OCI-M2 (cell line): ENCODE measurements around the gene VWA1.
"Not testable (repeated sequence)": the region's sequence is repeated elsewhere in the genome, so short reads cannot be mapped to it uniquely, and the experiment has no call there.

Experiments used
- DNase-seq: peaks from one replicate; lab custom pipeline; 2025; ENCODE audit not compliant: unreplicated experiment; lab: John Stamatoyannopoulos, UW

The VWA1 gene

DNA sequence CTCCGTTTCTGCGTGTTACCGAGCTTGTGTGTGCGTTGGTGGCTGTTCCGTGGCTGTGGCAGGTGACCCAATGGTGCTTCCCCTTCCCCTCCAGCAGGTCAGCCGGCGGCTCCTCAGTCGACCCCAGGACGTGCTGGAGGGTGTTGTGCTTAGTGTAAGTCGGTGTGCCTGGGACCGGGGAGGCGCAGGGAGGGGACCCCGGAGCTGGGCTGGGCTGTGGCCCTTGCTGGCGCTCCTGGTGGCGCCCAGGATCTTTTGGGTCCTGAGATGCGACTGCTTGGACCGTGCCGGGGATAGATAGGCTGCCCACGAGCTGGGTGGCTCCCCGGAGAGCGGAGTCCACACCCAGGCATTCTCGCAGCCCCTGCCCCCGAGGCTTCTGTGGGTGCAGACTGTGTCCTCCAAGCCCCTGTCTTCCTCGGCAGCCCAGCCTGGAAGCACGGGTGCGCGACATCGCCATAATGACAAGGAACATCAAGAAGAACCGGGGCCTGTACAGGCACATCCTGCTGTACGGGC, 19.9 kb downstream of the VWA1 start:
- DNase-seq: no peak

DNA sequence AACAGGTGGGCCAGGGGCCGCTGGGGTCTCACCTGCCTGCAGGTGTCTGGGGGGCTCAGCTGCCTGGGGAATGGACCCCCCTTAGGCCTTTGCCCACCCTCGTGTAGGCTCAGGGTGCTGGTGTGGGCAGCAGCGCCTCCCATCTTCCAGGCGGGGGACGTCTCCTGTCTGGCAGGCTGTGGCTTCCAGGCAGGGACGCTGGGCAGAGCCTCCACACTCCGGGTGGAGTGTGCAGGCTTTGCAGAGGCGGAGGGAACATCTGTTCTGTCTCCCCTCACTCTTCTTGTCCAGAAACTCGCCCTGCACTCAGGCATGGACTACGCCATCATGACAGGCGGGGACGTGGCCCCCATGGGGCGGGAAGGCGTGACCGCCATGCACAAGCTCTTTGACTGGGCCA, 20.4 kb downstream of the VWA1 start:
- DNase-seq: not testable (repeated sequence)

DNA sequence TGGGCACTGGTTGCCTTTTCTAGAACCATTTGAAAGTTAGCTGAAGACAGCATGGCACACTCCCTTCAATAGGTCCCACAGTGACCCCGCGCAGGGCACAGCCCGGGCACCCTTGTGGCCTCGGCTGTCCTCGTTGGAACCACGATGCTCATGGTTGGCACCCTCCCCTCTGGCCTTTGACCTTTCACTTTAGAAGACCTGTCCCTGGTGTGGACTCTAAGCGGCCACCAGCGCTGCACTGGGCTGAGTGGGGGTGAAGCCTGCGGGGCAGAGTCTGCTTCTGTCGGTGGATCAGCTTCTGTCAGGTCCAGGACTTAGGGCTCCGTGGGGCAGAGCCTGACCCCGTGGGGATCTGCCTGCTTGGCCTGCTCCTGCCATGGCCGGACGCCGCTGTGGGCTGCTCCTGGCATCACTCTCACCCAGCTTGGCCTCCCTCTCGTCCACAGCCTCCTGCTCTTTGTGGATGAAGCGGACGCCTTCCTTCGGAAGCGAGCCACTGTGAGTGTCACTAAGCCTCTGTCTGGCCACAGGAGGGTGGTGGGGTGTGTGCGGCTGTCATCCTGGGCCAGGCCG, 21.3 kb downstream of the VWA1 start:
- not testable (repeated sequence) for DNase-seq

DNA sequence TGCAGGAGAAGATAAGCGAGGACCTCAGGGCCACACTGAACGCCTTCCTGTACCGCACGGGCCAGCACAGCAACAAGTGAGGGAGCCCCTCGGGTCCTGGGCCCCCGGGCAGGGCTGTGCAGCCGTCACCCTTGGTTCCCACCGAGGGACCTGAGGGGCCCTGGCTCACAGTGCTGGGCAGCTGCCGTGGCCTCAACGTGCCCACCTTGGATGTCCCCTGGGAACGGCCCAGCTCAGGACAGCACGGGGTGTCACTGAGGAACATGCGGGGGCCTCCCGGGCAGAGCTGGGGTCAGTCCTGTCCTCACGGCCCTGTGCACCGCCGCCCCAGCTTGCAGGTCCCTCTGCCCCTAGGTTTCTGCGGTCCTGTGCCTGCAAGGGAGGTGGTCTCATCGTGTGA, 23.7 kb downstream of the VWA1 start:
- DNase-seq: not testable (repeated sequence)

DNA sequence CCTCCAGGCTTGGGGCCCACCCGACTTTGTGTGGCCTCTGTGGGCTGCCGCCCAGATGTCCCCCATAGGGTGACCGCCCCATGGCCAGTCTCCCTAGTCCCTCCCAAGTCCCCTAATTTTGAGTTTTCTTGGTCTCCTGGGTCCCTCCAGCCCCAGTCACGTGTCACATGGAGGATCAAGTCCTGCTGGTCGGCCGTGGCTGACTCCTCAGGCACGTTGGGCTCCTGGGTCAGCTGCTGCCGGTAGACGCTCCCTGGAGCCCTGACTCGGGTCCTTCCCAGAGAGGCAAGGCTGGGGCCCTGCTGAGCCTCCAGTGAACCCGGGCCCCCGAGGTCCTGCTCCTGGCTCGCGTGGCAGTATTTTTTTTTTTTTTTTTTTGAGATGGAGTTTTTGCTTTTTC, 24.2 kb downstream of the VWA1 start:
- DNase-seq: not testable (repeated sequence)

DNA sequence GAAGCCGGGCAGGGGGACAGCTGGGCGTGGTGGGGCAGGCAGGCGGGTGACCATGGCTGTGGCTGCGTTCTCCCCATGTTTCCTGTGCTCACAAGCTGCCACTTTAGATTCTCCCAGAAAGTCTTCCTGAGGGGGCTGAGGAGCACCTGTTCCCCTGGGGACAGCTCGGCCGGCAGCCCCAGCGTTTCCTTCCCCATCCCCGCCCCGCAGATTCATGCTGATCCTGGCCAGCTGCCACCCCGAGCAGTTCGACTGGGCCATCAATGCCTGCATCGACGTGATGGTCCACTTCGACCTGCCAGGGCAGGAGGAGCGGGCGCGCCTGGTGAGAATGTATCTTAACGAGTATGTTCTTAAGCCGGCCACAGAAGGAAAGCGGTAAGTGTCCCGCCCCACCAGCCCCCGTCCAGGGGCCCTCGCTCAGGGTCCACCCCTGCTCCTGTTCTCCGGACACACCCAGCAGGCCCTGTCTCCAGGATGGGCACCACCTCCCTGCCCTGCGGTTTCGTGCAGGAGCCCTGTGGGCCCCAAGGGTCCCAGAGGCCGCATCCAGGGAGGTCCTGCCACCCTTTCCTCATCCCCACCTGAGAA, 25.1 kb downstream of the VWA1 start:
- DNase-seq: no peak

DNA sequence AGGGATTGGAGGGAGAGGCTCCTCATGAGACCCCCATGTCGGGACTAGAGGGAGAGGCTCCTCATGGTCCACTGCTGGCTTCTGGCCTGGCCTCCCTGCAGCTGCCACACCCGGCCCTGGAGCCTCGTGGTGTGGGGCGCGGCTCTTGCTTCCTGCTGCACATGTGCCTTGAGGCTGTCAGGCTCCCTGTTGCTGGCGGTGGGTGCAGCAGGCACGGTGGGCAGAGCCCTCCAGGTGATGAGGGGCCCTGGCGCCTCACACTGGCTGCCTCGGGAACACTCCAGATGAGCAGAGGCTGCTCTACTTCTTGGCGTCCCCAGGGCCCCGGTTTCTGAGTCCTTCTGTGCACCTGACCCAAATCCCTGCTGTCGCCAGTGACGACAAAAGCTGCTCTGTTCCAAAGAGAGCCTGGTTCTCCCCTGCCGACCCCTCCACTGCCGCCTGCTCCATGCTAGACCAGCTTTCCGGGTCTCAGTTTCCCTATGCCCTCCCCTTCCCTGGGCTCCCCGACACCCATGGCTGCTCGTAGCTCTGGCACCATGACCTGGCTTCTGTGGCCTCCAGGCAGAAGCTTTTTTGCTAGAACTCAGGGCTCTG, 26.3 kb downstream of the VWA1 start:
- DNase-seq: no peak

DNA sequence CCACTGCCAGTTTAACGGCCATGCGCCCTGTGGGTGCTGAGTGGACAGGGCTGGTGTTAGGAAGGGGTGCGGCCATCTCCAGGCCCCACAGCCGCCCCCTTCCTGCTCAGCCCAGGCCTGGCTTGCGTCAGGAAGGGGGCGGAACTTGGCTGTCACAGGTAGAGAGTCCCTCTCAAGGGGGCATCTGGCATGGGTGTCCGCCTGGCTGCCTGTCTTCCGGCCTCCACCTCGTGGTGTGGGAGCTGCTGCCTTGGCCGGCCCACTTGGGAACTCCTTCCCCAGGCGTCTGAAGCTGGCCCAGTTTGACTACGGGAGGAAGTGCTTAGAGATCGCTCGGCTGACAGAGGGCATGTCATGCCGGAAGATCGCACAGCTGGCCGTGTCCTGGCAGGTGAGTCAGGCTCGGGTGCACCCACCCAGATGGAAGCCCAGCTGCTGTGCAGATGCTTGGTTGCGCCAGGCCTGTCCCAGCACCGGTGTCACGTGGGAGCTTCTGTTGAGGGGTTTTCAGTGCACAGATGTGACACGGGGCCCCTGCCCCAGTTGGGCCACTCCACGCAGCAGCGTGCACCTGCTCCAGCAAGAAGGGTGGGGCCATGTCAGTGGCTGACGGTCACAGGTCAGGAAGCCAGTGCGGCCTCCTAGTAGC, 27.0 kb downstream of the VWA1 start:
- DNase-seq: no peak

DNA sequence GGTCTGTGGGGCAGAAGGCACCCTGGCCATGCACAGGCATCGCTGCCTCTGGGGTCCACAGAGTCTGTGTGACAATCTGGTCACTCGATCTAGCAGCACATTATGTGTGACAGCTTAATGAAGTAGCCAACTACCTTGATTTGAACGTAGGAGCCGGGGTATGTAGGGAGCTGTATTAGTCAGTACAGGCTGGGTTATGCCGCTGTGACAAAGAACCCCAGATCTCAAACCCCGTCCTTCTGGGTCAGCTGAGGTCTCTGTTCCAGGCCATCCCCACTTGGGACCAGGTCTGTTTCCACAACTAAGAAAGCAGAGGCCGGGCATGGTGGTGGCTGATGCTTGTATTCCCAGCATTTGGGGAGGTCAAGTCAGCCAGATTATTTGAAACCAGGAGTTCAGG, 27.8 kb downstream of the VWA1 start:
- DNase-seq: no peak

DNA sequence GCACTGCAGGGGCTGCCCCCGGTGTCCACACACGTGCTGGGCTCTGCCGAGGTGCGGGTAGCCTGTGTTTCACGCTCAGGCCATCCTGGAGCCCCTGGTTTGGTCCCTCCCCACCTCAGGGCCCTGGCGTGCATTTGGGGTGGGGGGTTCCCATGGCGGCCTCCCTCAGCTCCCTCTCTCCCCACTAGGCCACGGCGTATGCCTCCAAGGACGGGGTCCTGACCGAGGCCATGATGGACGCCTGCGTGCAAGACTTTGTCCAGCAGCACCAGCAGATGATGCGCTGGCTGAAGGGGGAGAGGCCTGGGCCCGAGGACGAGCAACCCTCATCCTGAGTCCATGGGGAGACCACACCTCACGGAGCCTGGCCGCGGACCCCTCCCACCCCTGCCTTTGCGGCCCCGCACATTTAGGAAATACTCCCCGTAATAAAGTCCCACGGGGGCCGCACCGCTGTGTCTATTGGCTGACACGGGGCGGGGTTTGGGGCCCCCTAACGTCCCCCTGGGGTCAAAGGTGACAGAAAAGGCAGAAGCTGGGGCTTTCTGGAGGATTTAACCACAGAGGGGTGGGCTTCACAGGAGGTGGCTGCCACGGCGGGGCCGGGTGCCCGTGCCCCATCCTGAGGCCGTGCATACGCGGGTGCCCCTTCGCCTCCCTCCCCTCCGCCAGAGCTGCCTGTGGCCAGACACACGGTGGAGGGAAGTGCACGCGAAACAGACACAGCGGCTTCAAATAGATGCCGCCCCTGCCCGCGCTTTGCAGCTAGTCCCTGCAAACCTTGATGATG, 32.9 kb downstream of the VWA1 start:
- not testable (repeated sequence) for DNase-seq

DNA sequence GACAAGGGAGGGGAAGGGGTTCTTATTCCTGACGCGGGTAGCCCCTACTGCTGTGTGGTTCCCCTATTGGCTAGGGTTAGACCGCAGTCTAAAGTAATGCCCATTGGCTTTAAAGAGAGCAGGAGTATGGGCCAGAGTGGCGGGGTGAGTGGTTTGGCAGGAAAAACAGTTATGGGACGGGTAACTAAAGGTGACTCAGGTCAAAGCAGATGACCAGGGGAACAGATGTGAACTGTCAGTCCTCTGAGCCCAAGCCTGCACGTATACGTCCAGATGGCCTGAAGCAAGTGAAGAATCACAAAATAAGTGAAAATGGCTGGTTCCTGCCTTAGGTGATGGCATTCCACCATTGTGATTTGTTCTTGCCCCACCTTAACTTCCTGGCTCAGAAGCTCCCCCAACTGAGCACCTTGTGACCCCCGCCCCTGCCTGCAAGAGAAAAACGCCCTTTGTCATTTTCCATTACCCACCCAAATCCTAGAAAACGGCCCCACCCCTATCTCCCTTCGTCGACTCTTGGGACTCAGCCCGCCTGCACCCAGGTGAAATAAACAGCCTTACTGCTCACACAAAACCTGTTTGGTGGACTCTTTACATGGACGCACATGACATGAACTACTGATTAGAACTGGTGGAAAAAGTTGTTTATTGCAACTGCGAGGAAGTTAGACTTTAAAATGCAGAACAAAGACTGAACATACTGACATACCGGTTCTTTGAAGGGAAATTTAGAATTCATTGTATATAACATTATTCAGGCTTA, 35.3 kb downstream of the VWA1 start:
- no peak for DNase-seq

DNA sequence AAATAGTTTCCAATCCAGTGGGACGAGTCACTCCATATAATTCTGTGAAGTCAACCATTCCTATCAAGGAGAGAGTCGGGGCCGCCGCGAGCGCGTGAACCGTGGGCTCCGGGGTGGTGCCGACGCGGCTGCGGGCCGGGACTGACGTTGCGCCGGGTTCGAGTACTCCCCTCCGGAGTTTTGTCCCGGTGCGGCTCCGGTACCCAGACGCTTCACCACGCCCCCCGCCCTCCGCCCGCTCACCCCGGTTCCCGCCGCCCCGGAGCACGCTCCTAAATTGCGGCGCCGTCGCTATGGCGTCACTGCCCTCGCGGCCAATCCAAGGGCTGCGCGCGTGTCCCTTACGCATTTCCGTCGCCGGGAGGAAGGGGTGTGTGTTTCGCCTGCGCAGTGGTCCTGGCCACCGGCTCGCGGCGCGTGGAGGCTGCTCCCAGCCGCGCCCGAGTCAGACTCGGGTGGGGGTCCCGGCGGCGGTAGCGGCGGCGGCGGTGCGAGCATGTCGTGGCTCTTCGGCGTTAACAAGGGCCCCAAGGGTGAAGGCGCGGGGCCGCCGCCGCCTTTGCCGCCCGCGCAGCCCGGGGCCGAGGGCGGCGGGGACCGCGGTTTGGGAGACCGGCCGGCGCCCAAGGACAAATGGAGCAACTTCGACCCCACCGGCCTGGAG, 36.0 kb downstream of the VWA1 start, which contains the start of gene ATAD3B:
Gene ATAD3B, plus strand, starts transcription at position 377 of the 664 bp plus-strand sequence. Its CDS starts 120 bp downstream, at position 497.
- DNase-seq: peak; percentile 48

DNA sequence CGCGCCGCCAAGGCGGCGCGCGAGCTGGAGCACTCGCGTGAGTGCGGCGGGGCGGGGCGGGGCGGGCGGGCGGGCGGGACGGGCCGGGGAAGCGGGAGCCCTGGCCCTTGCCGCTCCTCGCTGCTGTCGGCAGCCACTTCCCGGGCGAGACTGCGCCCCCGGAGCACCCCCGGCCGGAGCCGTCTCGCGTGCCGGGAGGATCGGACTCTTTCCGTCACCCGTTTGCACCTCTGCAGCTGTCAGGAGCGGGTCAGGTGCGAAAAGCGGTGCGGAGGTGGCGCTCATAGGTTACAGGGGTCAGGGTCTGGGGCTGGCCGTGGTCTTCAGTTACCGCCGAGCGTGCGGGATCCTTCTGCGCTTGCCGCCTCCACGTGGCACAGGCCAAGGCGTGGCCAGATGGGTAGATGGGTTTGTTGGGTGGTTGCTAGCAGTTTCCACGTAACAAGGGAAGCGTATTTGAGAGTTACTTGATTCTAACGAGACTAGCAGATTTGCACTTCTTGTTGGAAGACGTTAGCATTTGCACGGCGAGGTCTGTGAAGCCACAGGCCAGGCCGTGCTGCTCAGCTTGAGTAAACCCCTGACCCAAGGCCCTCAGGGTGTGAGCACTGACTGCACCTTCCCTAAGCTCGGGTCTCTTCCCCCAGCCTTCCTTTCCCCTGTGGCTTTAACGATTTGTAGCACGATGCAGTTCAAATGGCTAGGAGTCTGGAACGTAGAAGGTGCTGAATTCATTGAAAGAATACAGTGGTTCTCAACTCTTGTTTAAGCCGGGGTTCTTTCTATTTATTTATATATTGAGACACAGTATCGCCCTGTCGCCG, 36.8 kb downstream of the VWA1 start:
- DNase-seq: not testable (repeated sequence)

DNA sequence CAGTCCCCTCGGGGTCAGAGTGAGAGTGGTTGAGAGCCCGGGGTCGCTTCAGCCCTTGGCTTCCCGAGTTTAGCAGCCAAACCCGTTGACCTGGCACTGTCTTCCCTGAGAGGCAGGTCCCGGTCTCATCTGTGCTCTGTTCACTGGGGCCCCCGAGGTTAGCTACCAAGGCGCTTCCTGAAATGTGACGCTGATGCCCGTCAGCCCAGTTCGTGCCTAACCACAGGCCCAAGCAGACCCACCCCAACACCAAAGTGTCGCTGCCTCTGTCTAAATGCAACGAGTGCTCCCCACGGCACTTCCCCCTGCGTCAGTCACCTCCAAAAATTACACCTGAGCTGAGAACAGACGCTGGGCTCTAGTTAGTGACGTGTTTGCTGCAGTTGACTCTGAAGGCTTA, 40.5 kb downstream of the VWA1 start:
- not testable (repeated sequence) for DNase-seq

DNA sequence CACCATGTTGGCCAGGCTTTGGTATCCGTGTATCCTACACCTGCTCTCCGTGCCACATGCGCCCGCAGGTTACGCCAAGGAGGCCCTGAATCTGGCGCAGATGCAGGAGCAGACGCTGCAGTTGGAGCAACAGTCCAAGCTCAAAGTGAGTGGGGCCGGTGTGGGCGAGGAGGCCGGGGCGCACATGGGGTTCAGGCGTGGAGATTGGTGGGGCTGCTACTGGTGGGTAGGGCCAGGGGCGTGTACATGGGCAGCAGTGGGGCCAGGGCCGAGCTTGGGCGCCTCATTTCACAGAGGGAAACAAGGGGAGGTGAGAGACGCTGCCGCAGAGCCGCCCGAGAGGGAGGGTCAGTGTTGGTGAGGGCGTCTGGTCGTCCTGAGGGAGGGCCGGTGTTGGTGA, 41.7 kb downstream of the VWA1 start:
- no peak for DNase-seq

DNA sequence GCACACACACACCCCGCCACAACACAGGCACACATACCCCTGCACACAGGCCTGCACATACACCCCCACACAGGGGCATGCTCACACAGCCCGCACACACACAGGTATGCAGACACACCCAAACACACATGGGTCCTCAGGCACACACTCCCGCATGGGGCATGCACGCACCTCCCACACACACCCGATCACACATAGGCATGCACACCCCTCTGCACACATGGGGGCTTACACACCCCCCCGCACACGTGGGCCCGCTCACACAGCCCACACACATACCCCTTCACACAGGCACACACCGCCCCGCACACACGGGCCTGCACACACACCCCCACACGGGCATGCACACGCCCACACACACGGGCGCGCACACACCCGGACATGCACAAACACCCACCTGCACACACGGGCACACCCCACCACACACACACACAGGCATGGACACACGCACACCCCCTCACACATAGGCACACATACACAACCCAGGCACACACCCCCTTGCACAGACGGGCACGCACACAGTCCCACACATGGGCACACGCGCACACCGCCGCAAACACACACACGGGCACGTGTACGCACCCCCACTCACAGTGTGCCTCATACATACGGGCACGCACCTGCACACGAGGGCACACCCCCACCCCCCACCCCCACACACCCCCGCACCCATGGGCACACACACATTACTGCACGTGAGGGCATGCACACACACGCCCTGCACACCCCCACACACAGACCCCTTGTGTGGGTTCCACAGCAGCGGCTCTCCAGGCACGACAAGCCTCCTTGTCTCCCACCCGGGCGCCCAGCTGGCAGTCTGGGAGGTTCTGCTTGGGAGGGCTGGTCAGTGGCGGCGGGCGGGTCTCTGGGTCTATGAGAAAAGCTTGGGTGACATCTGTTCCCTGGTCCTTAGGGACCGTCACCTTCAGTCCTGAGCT, 44.3 kb downstream of the VWA1 start:
- no peak for DNase-seq

DNA sequence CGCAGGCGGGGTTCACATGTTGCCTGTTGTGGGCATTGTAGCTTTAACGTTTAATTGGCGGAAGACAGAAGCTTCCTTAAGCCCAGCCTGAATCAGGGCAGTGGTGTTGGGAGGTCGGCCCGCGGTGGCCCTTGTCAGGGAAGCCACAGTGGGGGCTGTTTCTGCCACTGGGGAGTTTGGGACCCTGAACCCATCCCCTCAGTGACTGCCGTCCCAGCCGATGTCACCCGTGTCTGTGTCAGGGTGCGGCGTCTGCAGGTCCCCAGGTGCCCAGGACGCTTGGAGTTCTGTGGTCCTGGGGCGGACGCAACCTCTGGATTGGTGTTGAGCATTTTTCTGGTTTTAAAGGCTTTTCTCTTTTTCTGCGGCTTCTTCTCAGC, 45.0 kb downstream of the VWA1 start:
- DNase-seq: not testable (repeated sequence)

DNA sequence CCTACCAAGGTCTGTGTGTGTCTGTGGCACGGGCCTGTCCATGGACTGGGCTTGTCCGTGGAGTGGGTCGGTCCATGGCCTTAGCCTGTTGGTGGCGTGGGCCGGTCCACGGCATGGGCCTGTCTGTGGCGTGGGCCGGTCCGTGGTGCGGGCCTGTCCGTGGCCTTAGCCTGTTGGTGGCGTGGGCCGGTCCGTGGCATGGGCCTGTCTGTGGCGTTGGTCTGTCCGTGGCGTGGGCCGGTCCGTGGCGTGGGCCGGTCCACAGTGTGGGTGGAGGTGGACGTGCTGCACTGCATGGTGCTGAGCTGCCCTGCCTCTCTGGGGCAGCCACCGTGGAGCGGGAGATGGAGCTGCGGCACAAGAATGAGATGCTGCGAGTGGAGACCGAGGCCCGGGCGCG, 46.3 kb downstream of the VWA1 start:
- DNase-seq: not testable (repeated sequence)
